ENCODE results near the gene SLX4.
A peak's percentile ranks its signal among the peaks of the same experiment; 100 is the strongest.
"Not testable (repeated sequence)": the region's sequence is repeated elsewhere in the genome, so short reads cannot be mapped to it uniquely, and the experiment has no call there.

The SLX4 gene

GRCh38 chr16:3637371-3637923, 26.0 kb upstream of the SLX4 start:
- Histone ChIP-seq H3K27ac (ENCODE audit: low read depth, low read length) (no peak overlapping the region), H3K4me3 (ENCODE audit: low read depth in 1 of 2, low read length in 2 of 2) (no peak overlapping the region), H3K9me3 (ENCODE audit: low read length) (no peaks in the 10 kb centered on the region), H3K27me3 (ENCODE audit: control insufficient read depth in 1 of 2, insufficient read depth in 2 of 2, low read length in 2 of 2) (no peaks in the 10 kb centered on the region), H3K4me1 (ENCODE audit: insufficient read depth, low read length) (no peaks in the 10 kb centered on the region), H3K9ac (ENCODE audit: low read length) (no peak overlapping the region), H3K36me3 (ENCODE audit: insufficient read depth, low read length) (peaks cover 8% of the 10 kb centered on the region)

GRCh38 chr16:3625911-3626732, 14.7 kb upstream of the SLX4 start:
- no peaks in the 10 kb centered on the region for H3K27me3 ChIP-seq (ENCODE audit: control insufficient read depth in 1 of 2, insufficient read depth in 2 of 2, low read length in 2 of 2)
- no peaks in the 10 kb centered on the region for H3K9me3 ChIP-seq (ENCODE audit: low read length)
- H3K4me3 ChIP-seq (ENCODE audit: low read depth in 1 of 2, low read length in 2 of 2) = no peak overlapping the region
- H3K27ac ChIP-seq (ENCODE audit: low read depth, low read length) = no peak overlapping the region
- no peaks in the 10 kb centered on the region for H3K4me1 ChIP-seq (ENCODE audit: insufficient read depth, low read length)
- H3K36me3 ChIP-seq (ENCODE audit: insufficient read depth, low read length) = no peaks in the 10 kb centered on the region
- H3K9ac ChIP-seq (ENCODE audit: low read length) = no peak overlapping the region

DNA sequence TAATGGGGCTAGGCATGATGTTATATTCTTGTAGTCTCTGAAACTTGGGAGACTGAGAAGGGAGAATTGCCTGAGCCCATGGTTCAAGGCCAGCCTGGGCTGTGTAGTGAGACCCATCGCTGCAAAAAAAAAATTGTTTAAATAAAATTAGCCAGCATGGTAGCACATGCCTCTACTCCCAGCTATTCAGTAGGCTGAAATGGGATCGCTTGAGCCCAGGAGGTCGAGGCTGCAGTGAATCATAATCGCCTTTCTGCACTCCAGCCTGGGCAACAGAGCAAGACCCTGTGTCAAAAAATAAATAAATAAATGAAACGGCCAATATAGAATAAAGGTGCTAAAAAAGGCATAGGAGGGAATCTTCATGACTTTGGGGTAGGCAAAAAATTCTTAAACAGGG, 13.9 kb upstream of the SLX4 start:
- Histone ChIP-seq H3K9ac (ENCODE audit: low read length) (no peak overlapping the region), H3K27ac (ENCODE audit: low read depth, low read length) (no peak overlapping the region), H3K9me3 (ENCODE audit: low read length) (no peaks in the 10 kb centered on the region), H3K4me1 (ENCODE audit: insufficient read depth, low read length) (no peaks in the 10 kb centered on the region), H3K36me3 (ENCODE audit: insufficient read depth, low read length) (no peaks in the 10 kb centered on the region), H3K4me3 (ENCODE audit: low read depth in 1 of 2, low read length in 2 of 2) (no peak overlapping the region), H3K27me3 (ENCODE audit: control insufficient read depth in 1 of 2, insufficient read depth in 2 of 2, low read length in 2 of 2) (no peaks in the 10 kb centered on the region)

GRCh38 chr16:3623642-3624041, 12.2 kb upstream of the SLX4 start:
- H3K36me3 ChIP-seq (ENCODE audit: insufficient read depth, low read length) = no peaks in the 10 kb centered on the region
- no peaks in the 10 kb centered on the region for H3K4me1 ChIP-seq (ENCODE audit: insufficient read depth, low read length)
- no peak overlapping the region for H3K9ac ChIP-seq (ENCODE audit: low read length)

GRCh38 chr16:3618769-3619141, 7.3 kb upstream of the SLX4 start:
- no peak overlapping the region for H3K27ac ChIP-seq (ENCODE audit: low read depth, low read length)
- H3K4me3 ChIP-seq (ENCODE audit: low read depth in 1 of 2, low read length in 2 of 2) = no peak overlapping the region
- H3K9me3 ChIP-seq (ENCODE audit: low read length) = no peaks in the 10 kb centered on the region
- H3K27me3 ChIP-seq (ENCODE audit: control insufficient read depth in 1 of 2, insufficient read depth in 2 of 2, low read length in 2 of 2) = no peaks in the 10 kb centered on the region
- H3K36me3 ChIP-seq (ENCODE audit: insufficient read depth, low read length) = no peaks in the 10 kb centered on the region
- H3K4me1 ChIP-seq (ENCODE audit: insufficient read depth, low read length) = no peaks in the 10 kb centered on the region
- no peak overlapping the region for H3K9ac ChIP-seq (ENCODE audit: low read length)

More at GRCh38 chr16:3623642-3624041, 12.2 kb upstream of the SLX4 start:
- Histone ChIP-seq H3K27ac (ENCODE audit: low read depth, low read length) (no peak overlapping the region), H3K27me3 (ENCODE audit: control insufficient read depth in 1 of 2, insufficient read depth in 2 of 2, low read length in 2 of 2) (no peaks in the 10 kb centered on the region), H3K9me3 (ENCODE audit: low read length) (no peaks in the 10 kb centered on the region), H3K4me3 (ENCODE audit: low read depth in 1 of 2, low read length in 2 of 2) (no peak overlapping the region)

GRCh38 chr16:3612510-3613466, 1.4 kb upstream of the SLX4 start:
- Histone ChIP-seq H3K4me1 (ENCODE audit: insufficient read depth, low read length) (peaks cover 7% of the 10 kb centered on the region), H3K9me3 (ENCODE audit: low read length) (no peaks in the 10 kb centered on the region), H3K4me3 (ENCODE audit: low read depth in 1 of 2, low read length in 2 of 2) (peak overlapping the region; percentile 86 to 96), H3K9ac (ENCODE audit: low read length) (no peak overlapping the region), H3K36me3 (ENCODE audit: insufficient read depth, low read length) (no peaks in the 10 kb centered on the region), H3K27ac (ENCODE audit: low read depth, low read length) (no peak overlapping the region), H3K27me3 (ENCODE audit: control insufficient read depth in 1 of 2, insufficient read depth in 2 of 2, low read length in 2 of 2) (no peaks in the 10 kb centered on the region)

DNA sequence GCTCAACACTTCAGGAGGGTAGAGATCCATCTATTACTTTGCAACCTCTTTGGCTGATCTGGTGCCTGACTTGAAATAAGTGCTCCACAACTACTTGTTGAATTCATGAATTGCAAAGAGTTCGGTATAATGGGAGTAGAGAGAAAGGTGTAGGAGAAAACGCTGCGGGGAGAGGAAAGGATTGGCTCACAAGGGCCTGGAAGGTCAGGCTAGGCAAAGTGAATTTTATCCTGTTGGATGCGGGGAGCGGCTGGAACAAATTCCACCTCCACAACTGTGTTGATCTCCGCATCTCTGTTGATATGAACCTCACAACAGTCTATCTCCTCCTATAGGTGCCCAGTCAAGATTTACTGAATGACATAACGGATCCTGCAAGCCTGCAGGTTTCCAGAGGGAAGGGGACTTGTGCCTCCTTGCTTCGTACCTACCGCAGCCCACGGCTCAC, 684 bp downstream of the SLX4 start:
- Histone ChIP-seq H3K27ac (ENCODE audit: low read depth, low read length) (peak overlapping the region; percentile 74), H3K4me3 (ENCODE audit: low read depth in 1 of 2, low read length in 2 of 2) (peak overlapping the region; percentile 86 to 96), H3K4me1 (ENCODE audit: insufficient read depth, low read length) (peaks cover 7% of the 10 kb centered on the region), H3K9me3 (ENCODE audit: low read length) (no peaks in the 10 kb centered on the region), H3K9ac (ENCODE audit: low read length) (peak overlapping the region; percentile 38), H3K27me3 (ENCODE audit: control insufficient read depth in 1 of 2, insufficient read depth in 2 of 2, low read length in 2 of 2) (no peaks in the 10 kb centered on the region), H3K36me3 (ENCODE audit: insufficient read depth, low read length) (no peaks in the 10 kb centered on the region)

DNA sequence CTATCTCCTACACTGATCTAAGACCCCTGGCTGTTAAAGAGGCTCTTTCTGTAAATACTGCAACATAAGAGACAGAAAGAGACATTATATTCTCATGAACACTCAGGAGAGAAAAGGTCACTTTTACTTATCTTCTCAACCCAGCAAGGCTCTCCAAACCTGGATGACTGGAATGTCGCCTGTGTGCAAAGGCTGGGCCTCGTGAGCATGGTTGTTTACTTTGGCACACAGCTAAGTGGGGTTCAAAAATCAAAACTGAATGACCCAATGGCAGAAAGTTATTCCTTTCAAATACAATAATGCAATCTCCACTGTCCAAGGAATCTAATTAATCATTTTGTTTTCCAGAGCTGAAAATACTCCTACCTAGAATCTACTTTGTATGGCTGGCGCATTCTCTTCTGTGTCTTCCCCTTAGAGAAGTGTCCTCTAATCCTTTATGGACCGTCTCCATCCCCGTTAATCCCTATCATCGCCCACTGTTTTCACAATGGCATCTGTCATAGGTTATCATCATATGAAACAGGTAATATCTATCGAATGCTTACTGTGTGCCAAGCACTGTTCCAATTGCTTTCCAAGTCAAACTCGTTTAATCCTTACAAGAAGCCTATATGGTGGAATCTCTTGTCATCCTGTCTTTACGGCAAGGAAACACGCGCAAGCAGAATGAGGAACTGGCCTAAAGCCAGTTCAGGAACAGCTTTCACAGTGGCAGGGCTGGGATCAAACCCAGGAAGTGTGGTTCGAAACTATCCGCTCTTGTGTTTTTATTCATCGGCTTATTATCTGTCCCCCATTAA, 1.3 kb downstream of the SLX4 start:
- Histone ChIP-seq H3K9me3 (ENCODE audit: low read length) (no peaks in the 10 kb centered on the region), H3K9ac (ENCODE audit: low read length) (peak overlapping the region; percentile 38), H3K27ac (ENCODE audit: low read depth, low read length) (no peak overlapping the region), H3K4me1 (ENCODE audit: insufficient read depth, low read length) (peaks cover 7% of the 10 kb centered on the region), H3K27me3 (ENCODE audit: control insufficient read depth in 1 of 2, insufficient read depth in 2 of 2, low read length in 2 of 2) (no peaks in the 10 kb centered on the region), H3K4me3 (ENCODE audit: low read depth in 1 of 2, low read length in 2 of 2) (peak overlapping the region in 1 of 2 donors; percentile 96), H3K36me3 (ENCODE audit: insufficient read depth, low read length) (no peaks in the 10 kb centered on the region)

DNA sequence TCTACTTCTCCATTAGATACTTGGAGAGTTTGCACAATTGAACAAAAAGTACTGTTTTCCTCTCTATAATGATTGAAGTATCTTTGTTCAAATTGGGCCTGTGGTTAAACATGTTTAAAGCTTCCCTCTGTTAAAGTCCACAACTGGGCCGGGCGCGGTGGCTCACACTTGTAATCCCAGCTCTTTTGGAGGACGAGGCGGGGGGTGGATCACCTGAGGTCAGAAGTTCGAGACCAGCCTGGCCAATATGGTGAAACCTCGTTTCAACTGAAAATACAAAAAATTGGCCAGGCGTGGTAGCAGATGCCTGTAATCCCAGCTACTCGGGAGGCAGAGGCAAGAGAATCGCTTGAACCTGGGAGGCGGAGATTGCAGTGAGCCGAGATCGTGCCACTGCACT, 2.4 kb downstream of the SLX4 start:
- H3K9me3 ChIP-seq (ENCODE audit: low read length); H3K4me1 ChIP-seq (ENCODE audit: insufficient read depth, low read length); H3K27ac ChIP-seq (ENCODE audit: low read depth, low read length); H3K4me3 ChIP-seq (ENCODE audit: low read depth in 1 of 2, low read length in 2 of 2); H3K9ac ChIP-seq (ENCODE audit: low read length); H3K27me3 ChIP-seq (ENCODE audit: control insufficient read depth in 1 of 2, insufficient read depth in 2 of 2, low read length in 2 of 2); H3K36me3 ChIP-seq (ENCODE audit: insufficient read depth, low read length): not testable (repeated sequence)

DNA sequence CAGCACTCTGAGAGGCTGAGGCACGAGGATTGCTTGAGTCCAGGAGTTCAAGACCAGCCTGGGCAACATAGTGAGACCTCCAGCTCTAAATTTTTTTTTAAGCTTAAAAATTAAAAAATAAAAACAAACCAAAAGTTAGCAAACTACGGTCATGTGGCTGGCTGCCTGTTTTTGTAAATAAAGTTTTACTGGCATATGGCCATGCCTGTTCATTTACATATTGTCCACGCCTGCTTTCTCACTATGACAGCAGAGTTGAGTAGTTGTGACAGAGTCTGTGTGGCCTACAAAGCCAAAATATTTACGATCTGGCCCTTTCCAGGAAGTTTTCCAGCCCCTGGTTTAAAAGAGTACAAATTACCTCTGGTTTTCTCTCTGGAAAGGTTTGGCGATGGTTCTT, 3.3 kb downstream of the SLX4 start:
- H3K9me3 ChIP-seq (ENCODE audit: low read length) = no peaks in the 10 kb centered on the region
- no peak overlapping the region for H3K4me3 ChIP-seq (ENCODE audit: low read depth in 1 of 2, low read length in 2 of 2)

GRCh38 chr16:3607634-3608033, 3.8 kb downstream of the SLX4 start:
- H3K27me3 ChIP-seq (ENCODE audit: control insufficient read depth in 1 of 2, insufficient read depth in 2 of 2, low read length in 2 of 2) = no peaks in the 10 kb centered on the region
- H3K36me3 ChIP-seq (ENCODE audit: insufficient read depth, low read length) = peaks cover 5% of the 10 kb centered on the region
- H3K4me1 ChIP-seq (ENCODE audit: insufficient read depth, low read length) = peaks cover 7% of the 10 kb centered on the region
- no peak overlapping the region for H3K4me3 ChIP-seq (ENCODE audit: low read depth in 1 of 2, low read length in 2 of 2)
- no peaks in the 10 kb centered on the region for H3K9me3 ChIP-seq (ENCODE audit: low read length)
- no peak overlapping the region for H3K9ac ChIP-seq (ENCODE audit: low read length)
- H3K27ac ChIP-seq (ENCODE audit: low read depth, low read length) = no peak overlapping the region

More for the DNA sequence above, 3.3 kb downstream of the SLX4 start:
- Histone ChIP-seq H3K4me1 (ENCODE audit: insufficient read depth, low read length) (peaks cover 7% of the 10 kb centered on the region), H3K9ac (ENCODE audit: low read length) (no peak overlapping the region), H3K36me3 (ENCODE audit: insufficient read depth, low read length) (peaks cover 5% of the 10 kb centered on the region), H3K27ac (ENCODE audit: low read depth, low read length) (no peak overlapping the region), H3K27me3 (ENCODE audit: control insufficient read depth in 1 of 2, insufficient read depth in 2 of 2, low read length in 2 of 2) (no peaks in the 10 kb centered on the region)

Data from muscle layer of colon (tissue), 2 donors.